Measurements from ENCODE around the gene BCOR.

Gene BCOR

DNA sequence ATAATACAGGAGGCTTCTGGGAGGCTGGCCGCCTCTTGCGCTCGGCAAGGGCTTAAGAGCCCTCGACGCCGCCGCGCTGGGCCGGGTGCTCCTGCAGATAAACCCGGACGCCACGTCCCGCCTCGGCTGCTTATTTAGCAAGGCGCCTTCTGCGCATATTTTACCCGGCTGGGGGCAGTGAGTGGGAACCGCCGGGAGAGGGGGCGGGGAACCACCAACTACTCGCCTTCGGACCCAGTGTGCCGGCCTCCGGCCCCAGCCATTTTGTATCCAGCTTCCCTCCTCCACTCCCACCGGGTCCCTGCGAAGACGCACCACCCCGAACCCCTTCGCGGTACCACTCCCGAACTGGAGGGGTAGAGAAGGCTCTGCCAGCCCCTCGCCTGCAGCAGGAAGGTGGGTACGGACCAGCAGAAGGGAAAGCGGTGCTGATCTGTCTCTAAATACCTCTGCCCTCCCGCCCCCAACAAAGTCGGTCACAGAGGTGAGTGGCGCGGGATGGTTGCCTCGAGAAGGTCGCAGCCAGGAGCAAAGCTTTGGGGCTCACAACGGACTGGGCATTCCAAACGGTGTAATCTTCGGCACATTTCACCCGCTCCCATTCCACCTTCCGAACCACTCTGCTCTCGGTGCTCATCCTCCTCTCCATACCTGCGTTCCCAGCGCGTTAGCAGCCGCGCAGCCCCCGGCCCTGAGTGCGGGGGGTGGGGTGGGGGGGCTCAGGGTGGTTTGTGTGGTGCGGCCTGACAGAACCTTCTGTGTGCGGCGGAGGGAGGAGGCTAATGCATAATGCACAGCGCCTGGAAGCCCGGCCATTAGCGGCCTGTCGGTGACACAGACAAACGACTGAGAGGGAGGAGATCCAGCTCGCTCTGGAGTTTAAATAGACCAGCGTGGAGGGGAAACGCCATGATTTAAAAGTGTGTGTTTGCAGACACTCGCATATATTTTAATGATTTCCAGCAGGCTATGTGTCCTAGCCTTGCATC, 4.9 kb upstream of the BCOR start:
- H3K4me3 ChIP-seq (replicated peaks; ENCODE audit: low read depth, low read length) = no peak overlapping the region
- TF ChIP-seq, protein P1, sequence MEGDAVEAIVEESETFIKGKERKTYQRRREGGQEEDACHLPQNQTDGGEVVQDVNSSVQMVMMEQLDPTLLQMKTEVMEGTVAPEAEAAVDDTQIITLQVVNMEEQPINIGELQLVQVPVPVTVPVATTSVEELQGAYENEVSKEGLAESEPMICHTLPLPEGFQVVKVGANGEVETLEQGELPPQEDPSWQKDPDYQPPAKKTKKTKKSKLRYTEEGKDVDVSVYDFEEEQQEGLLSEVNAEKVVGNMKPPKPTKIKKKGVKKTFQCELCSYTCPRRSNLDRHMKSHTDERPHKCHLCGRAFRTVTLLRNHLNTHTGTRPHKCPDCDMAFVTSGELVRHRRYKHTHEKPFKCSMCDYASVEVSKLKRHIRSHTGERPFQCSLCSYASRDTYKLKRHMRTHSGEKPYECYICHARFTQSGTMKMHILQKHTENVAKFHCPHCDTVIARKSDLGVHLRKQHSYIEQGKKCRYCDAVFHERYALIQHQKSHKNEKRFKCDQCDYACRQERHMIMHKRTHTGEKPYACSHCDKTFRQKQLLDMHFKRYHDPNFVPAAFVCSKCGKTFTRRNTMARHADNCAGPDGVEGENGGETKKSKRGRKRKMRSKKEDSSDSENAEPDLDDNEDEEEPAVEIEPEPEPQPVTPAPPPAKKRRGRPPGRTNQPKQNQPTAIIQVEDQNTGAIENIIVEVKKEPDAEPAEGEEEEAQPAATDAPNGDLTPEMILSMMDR (IDR thresholded peaks at IDR 0.05; ENCODE audit: low read length, missing control alignments) = no peak
- no peak for DNase-seq (ENCODE audit: low read depth)

DNA sequence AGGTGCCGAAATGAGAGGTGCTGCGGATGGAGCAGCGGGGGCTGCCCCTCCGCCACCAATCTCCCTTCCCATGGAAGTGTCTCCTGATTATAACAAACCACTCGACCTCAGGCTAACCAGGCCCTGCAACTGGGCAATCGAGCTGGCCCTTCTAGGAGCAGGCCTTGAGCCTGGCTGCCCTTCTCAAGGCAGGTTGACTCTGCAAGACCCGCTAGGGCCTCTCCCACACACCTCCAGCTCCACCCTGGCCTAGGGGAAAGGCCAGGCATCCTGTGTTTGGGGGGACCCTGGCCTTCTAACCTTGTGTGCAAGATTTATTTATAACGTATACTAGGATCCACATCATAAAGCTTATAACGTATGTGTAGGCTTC, 3.7 kb upstream of the BCOR start:
- no peak overlapping the region for H3K4me3 ChIP-seq (replicated peaks; ENCODE audit: low read depth, low read length)
- no peak for DNase-seq (ENCODE audit: low read depth)
- TF ChIP-seq, protein P1 (IDR thresholded peaks at IDR 0.05; ENCODE audit: low read length, missing control alignments) = no peak

DNA sequence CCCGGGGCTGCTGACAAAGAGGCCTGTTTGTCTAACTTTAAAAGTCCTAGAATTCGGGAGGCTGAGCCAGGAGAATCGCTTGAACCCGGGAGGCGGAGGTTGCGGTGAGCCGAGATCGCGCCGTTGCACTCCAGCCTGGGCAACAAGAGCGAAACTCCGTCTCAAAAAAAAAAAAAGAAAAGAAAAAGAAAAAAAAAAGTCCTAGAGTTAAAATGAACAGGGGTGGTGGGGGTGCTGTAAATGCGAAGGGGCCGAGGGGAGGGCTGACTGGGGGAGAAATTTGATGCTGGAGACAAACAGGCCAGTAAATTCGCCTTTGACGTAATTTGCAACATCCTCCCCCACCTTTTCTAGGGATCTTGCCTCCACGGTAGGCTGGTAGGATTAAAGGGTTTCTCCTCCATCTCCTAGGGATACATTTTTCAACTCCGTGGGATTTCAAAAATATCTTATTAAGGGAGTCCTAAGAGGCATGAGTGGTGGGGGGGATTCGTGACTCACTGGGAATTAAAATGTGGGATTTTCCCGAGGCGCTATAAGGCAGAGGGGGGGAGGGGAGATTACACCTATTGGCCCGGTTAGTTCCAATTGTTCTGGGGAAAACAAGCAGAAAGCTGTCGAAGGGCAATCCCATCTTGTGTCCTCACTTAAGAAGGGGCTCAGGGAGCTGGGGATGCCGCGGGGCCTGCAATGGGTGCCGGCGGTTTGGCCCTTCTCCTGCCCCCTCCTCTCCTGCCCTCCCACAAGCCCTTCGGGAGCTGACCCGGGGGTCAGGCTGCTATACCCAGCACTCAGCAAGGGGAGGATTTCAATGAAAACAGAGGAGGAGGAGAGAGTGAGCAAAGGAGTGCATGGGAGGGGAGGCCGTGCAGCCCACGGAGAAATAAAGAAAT, 3.0 kb upstream of the BCOR start:
- TF ChIP-seq, protein P1 (IDR thresholded peaks at IDR 0.05; ENCODE audit: low read length, missing control alignments) = no peak

DNA sequence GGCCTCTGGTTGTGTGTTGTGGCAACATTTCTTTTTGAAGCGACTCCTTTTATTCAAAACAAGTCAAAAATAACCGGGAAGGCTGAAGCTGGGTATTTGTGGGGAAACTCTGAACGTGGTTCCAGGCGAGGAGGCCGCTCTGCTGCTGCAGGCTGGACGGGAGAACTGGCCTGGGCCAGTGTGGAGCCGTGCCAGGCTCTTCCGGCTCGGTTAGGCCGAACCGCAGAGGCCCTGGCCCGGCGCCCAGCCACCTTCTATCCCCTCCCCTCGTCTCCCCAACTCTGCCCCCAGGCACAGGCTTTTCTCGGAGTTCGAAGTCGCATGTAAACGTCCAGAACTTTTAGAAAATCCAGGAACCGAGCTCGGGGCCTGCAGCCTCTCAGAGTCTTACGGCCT, 2.4 kb upstream of the BCOR start:
- H3K4me3 ChIP-seq (replicated peaks; ENCODE audit: low read depth, low read length) = no peak overlapping the region
- TF ChIP-seq, protein P1 (IDR thresholded peaks at IDR 0.05; ENCODE audit: low read length, missing control alignments) = no peak
- DNase-seq (ENCODE audit: low read depth) = no peak

More for the DNA sequence above, 3.0 kb upstream of the BCOR start:
- no peak overlapping the region for H3K4me3 ChIP-seq (replicated peaks; ENCODE audit: low read depth, low read length)
- no peak for DNase-seq (ENCODE audit: low read depth)

DNA sequence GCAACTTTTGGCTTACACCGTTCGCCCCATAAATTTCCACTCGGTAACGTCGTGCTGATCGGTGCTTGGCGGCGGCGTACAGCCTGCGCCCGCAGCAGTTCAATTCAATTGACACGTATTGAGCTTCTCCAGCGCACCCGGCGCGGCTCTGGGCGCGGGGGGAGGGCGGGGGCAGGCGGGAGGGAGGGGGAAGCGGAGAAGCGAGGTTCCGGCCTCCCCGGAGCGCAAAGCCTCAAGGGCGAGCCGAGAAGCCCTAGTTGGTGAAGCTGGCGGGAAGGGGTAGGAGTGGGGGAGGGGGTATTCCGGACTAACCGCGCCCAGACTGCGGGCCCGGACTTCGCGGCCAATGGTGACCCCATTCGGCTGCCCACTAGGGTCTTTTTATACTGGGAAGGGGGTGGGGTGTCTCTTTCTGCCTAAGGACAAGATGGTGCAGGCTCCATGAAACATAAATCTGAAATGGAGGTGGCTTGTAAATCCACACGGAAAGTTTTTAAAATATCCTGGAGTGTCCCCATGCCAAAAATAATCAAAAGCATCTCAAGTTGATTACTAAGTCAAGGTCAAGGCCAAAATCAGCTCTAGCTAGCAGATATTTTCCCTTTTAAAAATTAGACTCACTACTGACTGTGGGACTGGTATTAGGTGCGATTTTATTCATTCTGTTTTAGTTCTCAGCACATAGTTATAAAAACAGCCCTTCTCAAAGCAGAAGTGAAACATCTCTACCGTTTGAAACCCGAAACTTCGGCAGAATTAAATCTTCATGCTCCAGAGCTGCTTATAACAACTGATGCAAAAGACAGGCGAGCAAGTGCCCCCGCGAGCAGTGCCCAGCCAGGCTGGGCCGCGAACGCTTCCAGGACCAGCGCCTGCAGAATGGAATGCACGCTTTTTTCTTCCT, 1.5 kb upstream of the BCOR start:
- no peak for DNase-seq (ENCODE audit: low read depth)
- peak overlapping the region; percentile 45 for H3K4me3 ChIP-seq (replicated peaks; ENCODE audit: low read depth, low read length)
- TF ChIP-seq, protein P1 (IDR thresholded peaks at IDR 0.05; ENCODE audit: low read length, missing control alignments) = no peak
